GM12892 (cell line): ENCODE data around the gene SLC25A41.

ENCODE experiments used
- POLR2A ChIP-seq: IDR thresholded peaks from 2 replicates; pipeline ENCODE4 v1.6.1; 2011; ENCODE audit warnings: low read depth, low read length, control low read depth
- POLR2AphosphoS5 ChIP-seq: IDR thresholded peaks from 2 replicates; pipeline ENCODE4 v1.6.1; 2011; ENCODE audit warnings: low read depth, low read length, control low read depth
- TAF1 ChIP-seq: IDR thresholded peaks from 2 replicates; pipeline ENCODE4 v1.6.1; 2011; ENCODE audit warnings: low read depth, mild to moderate bottlenecking, control low read depth, low read length, borderline replicate concordance

DNA sequence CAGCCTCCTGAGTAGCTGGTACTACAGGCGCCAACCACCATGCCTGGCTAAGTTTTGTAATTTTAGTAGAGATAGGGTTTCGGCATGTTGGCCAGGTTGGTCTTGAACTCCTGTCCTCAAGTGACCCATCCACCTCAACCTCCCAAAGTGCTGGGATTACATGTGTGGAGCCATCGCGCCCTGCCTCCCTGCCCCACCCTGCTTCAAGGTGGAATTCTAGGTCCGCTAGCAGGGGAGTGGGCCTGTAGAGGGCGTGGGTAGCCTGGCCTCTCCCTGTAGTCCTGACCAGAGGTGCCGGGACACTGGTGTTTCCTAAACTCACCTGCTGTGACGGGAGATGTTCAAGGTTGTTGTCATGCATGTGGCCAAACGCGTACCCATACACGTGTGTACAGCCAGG, 398 bp downstream of the SLC25A41 start:
- TF ChIP-seq POLR2AphosphoS5 (no peak), TAF1 (no peak), POLR2A (no peak)
